ENCODE measurements around the gene MDH2. TPM values are rescaled to one million over a fixed set of nuclear protein-coding genes. Genes with fewer than 3 reads are reported as not detected.
A peak's percentile ranks its signal among the peaks of the same experiment; 100 is the strongest.

The MDH2 gene
- total RNA-seq, 4 donors from 2014 or later: 91.3 to 181 (median 105) TPM

DNA sequence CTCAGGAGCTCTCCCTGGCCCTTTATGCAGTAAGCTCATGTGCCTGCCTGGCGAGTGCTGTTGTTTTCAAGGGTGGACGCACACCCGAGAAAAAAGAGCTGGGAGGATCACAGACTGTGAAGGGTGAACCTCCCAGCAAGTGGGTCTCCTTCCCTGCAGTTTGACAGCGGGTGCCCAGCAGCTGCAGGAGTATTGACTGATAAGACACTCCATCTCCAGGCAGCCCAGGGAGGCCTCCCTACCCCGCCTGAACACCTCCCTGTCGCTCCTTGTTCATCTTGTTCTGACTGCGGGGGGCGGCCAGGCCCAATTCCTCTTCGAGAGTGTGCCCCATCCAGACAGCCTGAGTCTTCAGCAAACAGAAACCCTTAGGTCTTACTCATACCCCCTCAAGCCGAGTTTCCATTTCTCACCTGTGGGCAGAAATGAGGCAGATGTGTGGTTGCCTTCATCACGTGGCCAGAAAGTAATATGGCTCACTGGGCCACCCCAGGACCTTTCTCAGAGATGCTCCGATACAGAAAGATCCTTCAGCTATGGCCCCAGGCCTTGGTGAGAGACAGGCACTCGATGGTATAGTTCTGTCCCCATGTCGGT lies 17.2 kb downstream of the MDH2 start:
- Histone ChIP-seq H3K36me3 (peaks cover 49 to 78% (median 76%) of the 10 kb centered on the region in 4 donors), H3K9me3 (no peaks in the 10 kb centered on the region), H3K4me3 (no peak overlapping the region), H3K27ac (replicated peaks in 1 of 4) (no peak overlapping the region), H3K27me3 (no peaks in the 10 kb centered on the region), H3K4me1 (peaks cover 20 to 39% (median 28%) of the 10 kb centered on the region in 4 donors)
- TF ChIP-seq POLR2A (IDR thresholded peaks at IDR 0.05; ENCODE audit: low read depth) (no peak), CTCF (IDR thresholded peaks at IDR 0.05) (no peak), POLR2AphosphoS5 (IDR thresholded peaks at IDR 0.05) (no peak), EP300 (IDR thresholded peaks at IDR 0.05) (no peak)
- no peak for DNase-seq (ENCODE audit: extremely low spot score)
- 93% methylated on average over 14 of the region's 14 CpGs for WGBS
- intact Hi-C loops (cut with DNase I): no loop called here

GRCh38 chr7:76066716-76067503 lies 19.0 kb downstream of the MDH2 start:
- Histone ChIP-seq H3K9me3 (no peaks in the 10 kb centered on the region), H3K27ac (replicated peaks in 1 of 4) (no peak overlapping the region), H3K36me3 (peaks cover 35 to 60% (median 58%) of the 10 kb centered on the region in 4 donors), H3K4me3 (no peak overlapping the region), H3K4me1 (peaks cover 30 to 40% (median 39%) of the 10 kb centered on the region in 4 donors), H3K27me3 (no peaks in the 10 kb centered on the region)
- no peak for TF ChIP-seq EP300 (IDR thresholded peaks at IDR 0.05)
- TF ChIP-seq POLR2A (IDR thresholded peaks at IDR 0.05; ENCODE audit: low read depth): no peak
- TF ChIP-seq POLR2AphosphoS5 (IDR thresholded peaks at IDR 0.05): no peak
- TF ChIP-seq CTCF (IDR thresholded peaks at IDR 0.05): no peak
- WGBS: 88% methylated on average over 10 of the region's 14 CpGs
- intact Hi-C loops (cut with DNase I): no loop called here
- no peak for DNase-seq (ENCODE audit: extremely low spot score)

DNA sequence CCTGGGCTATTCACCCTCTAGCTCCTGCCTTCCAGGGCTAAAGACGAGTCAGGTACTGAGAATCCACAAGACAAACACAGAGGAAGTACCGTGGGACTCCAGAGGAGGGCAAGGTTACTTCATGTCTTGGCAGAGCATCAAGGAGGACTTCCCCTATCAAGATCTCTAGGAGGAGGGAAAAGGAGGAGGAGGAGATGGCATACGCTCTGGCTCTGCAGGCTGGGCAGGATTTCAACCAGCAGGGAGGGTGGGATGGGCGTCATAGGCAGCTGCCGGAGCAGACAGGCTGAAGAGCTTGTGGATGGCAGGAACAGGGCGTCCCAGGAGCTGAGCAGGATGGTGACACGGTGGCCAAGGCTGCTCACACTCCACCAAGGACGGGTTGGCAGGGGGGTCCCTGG lies 21.3 kb downstream of the MDH2 start:
- peaks cover 27 to 37% (median 35%) of the 10 kb centered on the region in 4 donors for H3K36me3 ChIP-seq
- intact Hi-C loops (cut with DNase I): no loop called here
- no peak for DNase-seq (ENCODE audit: extremely low spot score)
- no peaks in the 10 kb centered on the region for H3K27me3 ChIP-seq
- TF ChIP-seq EP300 (IDR thresholded peaks at IDR 0.05) (peak; percentile 72), CTCF (IDR thresholded peaks at IDR 0.05) (peak in 2 of 3 experiments; percentile 34 to 36), POLR2A (IDR thresholded peaks at IDR 0.05; ENCODE audit: low read depth) (no peak), POLR2AphosphoS5 (IDR thresholded peaks at IDR 0.05) (peak; percentile 62 to 64)
- H3K4me1 ChIP-seq: peaks cover 23 to 38% (median 35%) of the 10 kb centered on the region in 4 donors
- peak overlapping the region; percentile 60 to 88 (median 84) for H3K27ac ChIP-seq (replicated peaks in 1 of 4)
- WGBS: 5% methylated on average over 5 of the region's 8 CpGs
- H3K9me3 ChIP-seq: peaks cover 0 to under 1% (median 0%) of the 10 kb centered on the region in 4 donors
- H3K4me3 ChIP-seq: no peak overlapping the region

DNA sequence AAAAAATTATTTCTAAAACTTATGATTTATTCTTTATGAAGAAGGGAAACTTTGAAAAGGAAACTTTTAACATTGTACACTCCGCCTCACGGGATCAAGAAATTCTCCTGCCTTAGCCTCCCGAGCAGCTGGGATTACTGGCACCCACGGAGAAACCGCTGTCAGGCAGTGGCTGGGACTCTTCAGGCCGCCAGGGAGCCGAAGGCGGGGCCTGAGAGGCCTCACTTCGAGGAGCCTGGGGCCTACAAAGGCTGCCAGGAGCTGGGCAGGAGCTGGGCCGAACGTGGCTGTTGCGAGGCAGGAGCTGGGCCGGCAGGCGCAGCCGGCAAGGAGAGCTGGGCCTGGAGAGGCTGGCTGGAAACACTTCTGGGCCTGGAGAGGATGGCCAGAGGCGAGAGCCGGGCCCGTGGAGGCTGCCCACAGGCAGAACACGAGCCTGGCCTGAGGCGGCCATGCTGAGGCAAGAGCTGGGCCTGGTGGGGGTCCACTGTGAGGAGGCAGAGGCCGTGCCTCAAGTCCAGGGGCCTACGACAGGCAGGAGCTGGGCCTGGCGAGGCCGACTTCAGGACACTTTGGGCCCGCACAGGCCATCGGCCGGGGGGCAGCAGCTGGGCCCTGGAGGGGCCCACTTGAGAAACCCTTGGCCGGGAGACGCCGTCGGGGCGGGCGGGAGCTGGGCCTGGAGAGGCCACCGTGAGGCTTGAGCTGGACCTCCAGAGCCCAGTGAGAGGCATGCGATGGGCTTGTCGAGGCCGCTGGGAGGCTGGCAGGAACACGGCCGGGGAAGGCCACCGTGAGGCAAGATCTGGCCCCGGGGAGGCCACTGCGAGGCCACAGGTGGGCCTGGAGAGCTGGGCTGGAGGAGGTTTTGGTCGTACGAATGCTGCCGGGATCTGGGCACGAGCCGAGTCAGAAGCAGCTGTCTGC lies 23.7 kb downstream of the MDH2 start:
- no peak for DNase-seq (ENCODE audit: extremely low spot score)
- intact Hi-C loops (cut with DNase I): no loop called here
- H3K27me3 ChIP-seq: no peaks in the 10 kb centered on the region
- H3K27ac ChIP-seq (replicated peaks in 1 of 4): peak overlapping the region; percentile 81 to 88 (median 86)
- WGBS: 71% methylated on average over 29 of the region's 47 CpGs
- H3K4me1 ChIP-seq: peaks cover 22 to 38% (median 35%) of the 10 kb centered on the region in 4 donors
- H3K4me3 ChIP-seq: no peak overlapping the region
- peaks cover 4 to 13% (median 12%) of the 10 kb centered on the region in 4 donors for H3K36me3 ChIP-seq
- TF ChIP-seq POLR2AphosphoS5 (IDR thresholded peaks at IDR 0.05) (peak; percentile 17 to 66), EP300 (IDR thresholded peaks at IDR 0.05) (no peak), POLR2A (IDR thresholded peaks at IDR 0.05; ENCODE audit: low read depth) (no peak), CTCF (IDR thresholded peaks at IDR 0.05) (peak in 1 of 3 experiments; percentile 7)
- peaks cover 0 to 12% (median 0%) of the 10 kb centered on the region in 4 donors for H3K9me3 ChIP-seq
